Urothelium cell line (cell line): ENCODE measurements around the gene ASPDH.

Source experiments
- DNase-seq: peaks from one replicate; pipeline ENCODE4 v3.0.0; 2011; ENCODE audit warnings: low spot score, mixed read lengths
- FAIRE-seq: peaks from 2 replicates; lab custom pipeline; 2011; peaks lifted over from hg19 to GRCh38; lab: Jason Lieb, UNC

Gene ASPDH

DNA sequence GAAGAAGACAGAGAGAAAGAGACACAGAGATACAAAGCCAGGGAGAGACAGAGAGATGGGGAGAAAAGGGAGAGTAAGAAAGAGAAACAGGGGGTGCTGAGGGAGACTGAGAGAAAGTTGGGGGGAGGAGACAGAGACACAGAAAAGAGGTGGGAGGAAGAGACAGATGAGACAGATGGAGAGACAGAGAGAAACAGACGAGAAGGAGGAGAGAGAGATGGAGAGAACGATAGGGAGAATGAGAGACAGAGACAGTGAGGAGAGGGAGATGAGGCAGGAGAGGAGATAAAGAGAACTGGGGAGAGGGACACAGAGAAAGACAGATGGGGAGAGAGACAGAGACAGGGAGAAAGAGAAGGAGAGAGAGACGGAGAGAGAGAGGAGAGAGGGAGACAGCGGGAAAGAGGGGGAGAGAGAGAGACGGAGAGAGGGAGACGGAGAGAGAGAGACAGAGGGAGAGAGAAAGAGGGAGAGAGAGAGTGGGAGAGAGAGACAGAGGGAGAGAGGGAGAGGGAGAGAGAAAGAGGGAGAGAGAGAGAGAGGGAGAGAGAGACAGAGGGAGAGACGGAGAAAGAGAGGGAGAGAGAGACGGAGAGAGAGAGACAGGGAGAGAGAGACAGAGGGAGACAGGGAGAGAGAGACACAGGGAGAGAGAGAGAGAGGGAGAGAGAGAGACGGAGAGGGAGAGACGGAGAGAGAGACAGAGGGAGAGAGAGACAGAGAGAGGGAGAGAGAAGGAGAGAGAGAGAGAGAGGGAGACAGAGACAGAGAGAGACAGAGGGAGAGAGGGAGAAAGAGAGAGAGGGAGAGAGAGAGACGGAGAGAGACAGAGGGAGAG is 15.3 kb downstream of the ASPDH start:
- DNase-seq (no peak), FAIRE-seq (no peak)

DNA sequence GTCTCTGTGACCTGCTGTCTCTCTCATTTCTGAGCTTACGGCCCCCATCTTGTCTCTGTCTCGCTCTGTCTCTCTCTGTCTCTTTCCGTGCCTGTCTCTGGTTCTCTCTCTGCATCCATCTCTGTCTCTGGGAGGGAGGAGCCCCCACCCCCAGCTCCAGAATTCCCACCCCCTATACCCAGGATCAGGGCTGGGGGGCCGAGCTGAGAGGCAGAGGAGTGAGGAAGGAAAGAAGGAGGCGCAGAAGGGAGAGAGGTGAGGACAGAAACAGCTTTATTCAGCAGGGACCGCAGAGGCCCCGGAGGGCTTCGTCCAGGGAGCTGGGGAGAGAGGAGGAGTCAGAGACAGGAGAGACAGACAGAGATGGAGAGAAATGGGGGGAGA is 16.7 kb downstream of the ASPDH start:
- no peak for FAIRE-seq
- DNase-seq, result no peak

GRCh38 chr19:50496189-50497021 is 17.3 kb downstream of the ASPDH start:
- FAIRE-seq (peak; percentile 42), DNase-seq (peak; percentile 72)

- no peak for FAIRE-seq
- DNase-seq, result no peak
Observed at GRCh38 chr19:50495020-50495531, 18.6 kb downstream of the ASPDH start.

- FAIRE-seq (no peak), DNase-seq (no peak)
Observed at GRCh38 chr19:50494186-50495019, 19.3 kb downstream of the ASPDH start.

DNA sequence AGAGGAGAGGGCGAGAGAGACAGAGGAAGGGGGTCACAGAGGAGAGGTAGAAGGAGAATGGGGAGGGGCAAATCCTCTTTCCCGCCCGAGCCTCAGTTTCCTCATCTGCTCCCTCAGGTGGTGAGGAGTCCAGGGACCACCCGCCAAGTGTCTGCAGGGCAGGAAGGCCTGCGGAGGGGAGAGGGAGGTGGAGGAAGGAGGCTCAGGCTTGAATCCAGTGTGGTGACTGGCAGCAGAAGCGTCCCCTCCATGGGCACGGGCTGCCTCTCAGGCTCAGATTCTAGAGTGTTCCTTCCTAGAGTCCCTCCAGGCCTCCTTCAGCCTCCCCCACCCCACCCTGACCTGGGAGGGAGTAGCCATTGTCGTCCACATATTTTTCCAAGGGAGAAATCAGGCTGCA is 20.5 kb downstream of the ASPDH start:
- DNase-seq (no peak), FAIRE-seq (no peak)

DNA sequence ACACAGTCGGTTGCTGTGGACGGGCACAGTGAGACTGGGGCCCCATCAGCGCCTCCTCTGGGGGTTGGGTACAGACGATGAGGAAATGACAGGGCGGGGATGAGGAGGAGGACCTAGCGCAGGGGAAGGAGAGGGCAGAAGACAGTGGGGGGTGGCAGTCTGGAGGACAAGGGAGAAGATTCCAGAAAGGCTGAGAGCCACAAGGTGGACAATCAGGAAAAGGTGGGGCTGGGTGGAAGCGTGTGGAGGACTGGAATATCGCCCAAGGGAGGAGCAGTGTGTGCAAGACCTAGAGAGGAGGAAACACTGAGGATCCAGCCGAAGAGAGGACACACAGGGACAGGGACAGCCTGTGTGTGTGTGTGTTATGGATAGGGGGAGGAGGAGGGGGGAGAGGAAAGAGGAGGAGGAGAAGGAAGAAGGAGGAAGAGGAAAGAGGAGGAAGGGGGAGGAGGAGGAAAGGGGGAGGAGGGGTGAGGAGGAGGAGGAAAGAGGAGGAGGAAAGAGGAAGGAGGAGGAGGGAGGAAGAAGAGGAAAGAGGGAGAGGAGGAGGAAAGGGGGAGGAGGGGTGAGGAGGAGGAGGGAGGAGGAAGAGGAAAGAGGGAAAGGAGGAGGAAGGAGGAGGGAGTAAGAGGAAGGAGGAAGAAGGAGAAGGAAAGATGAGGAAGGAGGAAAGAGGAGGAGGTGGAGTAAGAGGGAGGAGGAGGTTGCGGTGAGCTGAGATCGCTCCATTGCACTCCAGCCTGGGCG is 21.2 kb downstream of the ASPDH start:
- no peak for FAIRE-seq
- DNase-seq, result no peak

- FAIRE-seq (no peak), DNase-seq (no peak)
Observed at GRCh38 chr19:50490991-50491472, 22.7 kb downstream of the ASPDH start.

DNA sequence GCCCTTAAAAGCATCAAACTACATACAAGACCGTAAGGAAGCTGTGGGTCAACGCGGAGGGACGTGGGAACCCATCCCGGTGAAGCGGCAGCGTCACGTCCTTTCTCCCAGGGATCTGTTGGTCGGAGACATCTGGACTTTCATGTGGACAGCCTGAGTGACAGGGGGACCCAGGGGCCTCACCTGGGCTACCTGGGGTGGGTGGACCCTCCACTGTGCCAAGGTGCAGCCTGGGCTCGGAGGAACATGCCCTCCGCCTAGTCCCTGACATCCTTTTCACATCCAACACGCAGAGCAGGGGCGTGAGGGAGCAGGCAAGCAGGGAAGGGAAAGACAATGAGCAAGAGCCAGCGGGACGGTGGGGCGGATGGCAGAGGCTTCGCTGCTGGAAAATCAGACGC is 23.3 kb downstream of the ASPDH start:
- no peak for FAIRE-seq

DNA sequence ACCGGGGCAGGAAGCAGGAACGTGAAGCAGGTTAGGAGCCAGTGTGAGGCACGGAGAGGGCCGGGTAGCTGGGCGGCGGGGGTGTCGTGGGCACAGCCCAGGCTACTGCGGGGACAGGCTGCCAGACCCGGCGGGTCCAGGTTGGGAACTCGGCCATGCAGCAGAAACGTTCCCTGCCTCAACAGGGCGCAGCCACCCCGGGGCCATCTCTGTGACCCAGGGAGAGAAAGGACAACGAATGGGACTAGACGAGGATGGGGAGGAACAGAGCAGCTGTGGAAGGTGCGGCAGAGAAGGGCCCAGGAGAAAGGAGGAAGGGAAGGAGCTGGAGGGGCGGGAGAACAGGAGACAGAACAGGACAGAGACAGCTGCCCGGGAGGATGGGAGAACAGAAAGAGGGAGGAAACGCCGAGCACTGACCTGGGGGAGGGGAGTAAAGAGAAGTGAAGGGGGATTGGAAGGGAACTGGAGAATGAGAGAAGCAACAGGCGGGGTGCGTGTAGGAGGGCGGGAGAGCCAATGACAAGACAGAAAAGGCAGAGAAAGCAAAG is 24.2 kb downstream of the ASPDH start:
- no peak for FAIRE-seq
- DNase-seq, result no peak

More for the DNA sequence above, 23.3 kb downstream of the ASPDH start:
- DNase-seq, result no peak

- FAIRE-seq (no peak), DNase-seq (no peak)
Observed at GRCh38 chr19:50488389-50489194, 25.1 kb downstream of the ASPDH start.

DNA sequence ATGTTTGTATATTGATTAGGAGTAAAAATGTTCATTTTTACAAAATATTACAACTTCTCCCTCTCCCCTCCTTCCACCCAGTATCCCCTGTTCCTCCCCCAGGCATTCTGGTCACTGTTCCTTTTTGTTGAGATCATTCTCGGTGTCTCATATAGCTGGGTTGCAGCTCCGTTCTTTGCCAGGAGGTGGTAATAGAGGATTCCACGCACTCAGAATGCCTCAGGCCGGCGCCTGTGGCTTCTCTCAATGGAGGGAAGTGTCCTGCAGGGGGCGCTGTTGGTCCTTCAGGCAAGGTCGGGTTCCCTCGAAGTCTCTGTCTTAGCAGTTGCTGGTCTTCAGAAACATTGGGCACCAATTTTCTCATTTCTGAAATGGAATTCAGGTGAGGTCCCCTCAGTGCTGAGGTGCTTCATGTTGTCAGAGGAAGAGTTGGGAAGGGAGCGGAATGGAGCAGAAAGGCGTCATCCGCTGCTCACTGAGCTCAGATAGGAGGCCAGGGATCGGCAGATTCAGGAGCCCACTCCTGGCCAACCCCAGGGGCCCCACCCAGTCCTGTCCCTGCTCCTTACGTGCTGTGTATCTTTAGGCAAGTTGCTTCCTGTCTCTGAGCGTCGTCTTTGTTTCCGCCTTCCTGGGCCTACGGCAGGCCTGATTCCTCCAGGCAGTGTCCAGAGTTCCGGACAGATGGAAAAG is 26.7 kb downstream of the ASPDH start:
- DNase-seq, result peak; percentile 31
- no peak for FAIRE-seq

DNA sequence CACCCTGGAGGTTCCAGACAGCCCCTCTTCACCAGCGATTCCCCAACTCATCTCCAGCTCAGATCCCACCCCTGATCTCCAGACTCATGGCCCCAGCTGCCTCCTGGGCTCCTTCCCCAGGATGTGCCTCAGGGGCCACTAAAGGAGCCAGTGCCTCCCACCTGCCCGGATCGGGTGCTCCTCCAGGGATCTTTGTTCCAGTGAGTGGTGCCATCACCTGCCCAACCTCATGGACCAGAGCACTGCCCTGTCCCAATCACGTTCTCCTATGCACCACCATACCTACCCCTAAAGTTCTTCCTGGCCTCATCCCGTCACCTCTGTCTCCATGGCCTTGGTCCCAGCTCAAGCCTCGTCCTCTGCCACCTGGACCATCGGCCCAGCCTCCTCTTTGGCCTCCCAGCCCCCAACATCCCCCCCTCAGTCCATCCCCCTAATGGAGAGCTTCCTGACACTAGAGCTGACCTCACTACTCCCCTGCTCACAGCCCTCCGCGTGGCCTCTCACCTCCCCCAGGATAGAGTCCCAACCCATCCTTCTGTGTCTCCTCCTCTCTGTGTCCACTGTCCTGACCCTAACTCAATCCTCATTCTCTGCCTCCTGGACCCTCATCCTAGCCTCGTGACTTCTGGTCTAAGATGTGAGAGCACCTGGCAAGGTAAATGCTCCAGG is 28.3 kb downstream of the ASPDH start:
- DNase-seq (no peak), FAIRE-seq (no peak)

GRCh38 chr19:50482916-50483315 is 30.8 kb downstream of the ASPDH start:
- no peak for FAIRE-seq

GRCh38 chr19:50482271-50482855 is 31.4 kb downstream of the ASPDH start:
- no peak for FAIRE-seq

More at GRCh38 chr19:50482916-50483315, 30.8 kb downstream of the ASPDH start:
- no peak for DNase-seq

DNA sequence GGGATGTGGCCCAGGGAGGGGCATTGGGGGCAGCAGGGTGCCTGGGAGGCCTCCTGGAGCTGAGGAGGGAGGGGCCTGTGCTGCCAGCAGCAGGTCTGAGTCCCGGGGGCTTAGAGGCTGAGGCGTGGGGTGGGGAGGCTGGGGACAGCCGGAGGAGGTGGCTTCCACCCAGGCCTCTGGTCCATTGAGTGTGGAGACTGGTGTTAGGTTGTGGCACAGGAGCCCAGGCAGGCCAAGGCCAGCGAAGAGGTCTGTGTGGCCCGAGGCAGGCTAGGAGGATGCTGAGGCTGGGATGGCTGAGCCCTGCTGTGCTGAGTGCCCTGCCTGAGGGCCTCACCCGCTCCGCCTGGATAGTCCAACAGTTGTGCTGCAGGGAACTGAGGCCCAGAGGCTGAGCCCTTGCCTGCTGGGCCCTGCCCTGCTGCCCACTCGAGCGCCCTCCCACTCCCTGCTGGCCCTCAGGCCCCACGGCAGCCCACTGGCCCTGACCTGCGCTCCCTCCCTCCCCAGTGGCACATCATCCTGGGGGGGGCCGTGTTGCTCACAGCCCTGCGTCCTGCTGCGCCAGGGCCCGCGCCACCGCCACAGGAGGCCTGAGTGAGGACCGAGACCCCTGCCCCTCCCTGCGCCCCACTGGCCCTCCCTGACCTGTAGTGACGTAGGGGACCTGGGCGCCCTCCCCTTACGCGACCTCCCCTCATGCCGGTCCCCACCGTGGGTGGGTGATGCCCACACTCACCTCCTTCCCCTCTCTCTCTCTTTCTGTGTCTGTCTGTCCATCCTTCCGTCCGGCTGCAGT is 32.2 kb downstream of the ASPDH start:
- FAIRE-seq, result no peak
- no peak for DNase-seq

More at GRCh38 chr19:50482271-50482855, 31.4 kb downstream of the ASPDH start:
- DNase-seq, result no peak
